Measurements from ENCODE around the gene ARAP3. TPM values are rescaled to one million over a fixed set of nuclear protein-coding genes. Genes with fewer than 3 reads are reported as not detected.
"Not testable (repeated sequence)": the region's sequence is repeated elsewhere in the genome, so short reads cannot be mapped to it uniquely, and the experiment has no call there.

ARAP3 gene
- total and polyA plus RNA-seq, 2 donors: 0.71 to 4.2 TPM

DNA sequence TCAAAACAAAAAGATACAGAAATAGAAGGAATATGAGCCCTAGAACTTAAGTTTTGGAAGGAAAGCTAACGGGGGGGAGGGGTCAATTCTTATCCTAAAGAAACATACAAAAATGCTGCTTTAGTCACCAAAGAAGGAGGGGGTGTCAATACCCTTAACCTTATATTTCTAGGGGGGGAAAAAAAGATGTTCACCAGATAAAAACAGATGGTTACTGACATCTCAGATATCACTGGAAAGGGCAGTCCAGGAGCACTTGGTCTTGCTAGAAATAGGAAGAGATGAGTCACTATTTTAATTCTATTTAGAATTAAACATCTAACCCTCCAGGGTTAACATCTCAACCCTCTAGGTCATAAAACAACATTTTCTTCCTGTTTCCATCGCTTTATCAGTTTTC, 64.9 kb downstream of the ARAP3 start:
- H3K4me3 ChIP-seq (ENCODE audit: low read length in 2 of 2): peak overlapping the region; percentile 75 to 95
- H3K9me3 ChIP-seq (ENCODE audit: control insufficient read depth in 2 of 2, insufficient read depth in 1 of 2, low read length in 1 of 2): no peaks in the 10 kb centered on the region
- H3K27ac ChIP-seq (ENCODE audit: low read depth in 1 of 2, low read length in 1 of 2): peak overlapping the region in 1 of 2 donors; percentile 91
- 69% methylated on average over 2 of the region's 2 CpGs for WGBS
- no peak for DNase-seq (ENCODE audit: low read depth in 6 of 9, low spot score in 9 of 9)
- H3K27me3 ChIP-seq (ENCODE audit: control insufficient read depth in 2 of 2, insufficient read depth in 1 of 2, low read length in 1 of 2): no peaks in the 10 kb centered on the region
- peaks cover 19 to 27% of the 10 kb centered on the region in 2 donors for H3K36me3 ChIP-seq (ENCODE audit: control insufficient read depth in 2 of 2, insufficient read depth in 2 of 2, low read length in 1 of 2)
- H3K4me1 ChIP-seq (ENCODE audit: control insufficient read depth in 2 of 2, insufficient read depth in 2 of 2, low read length in 2 of 2): peaks cover 6 to 27% of the 10 kb centered on the region in 2 donors

DNA sequence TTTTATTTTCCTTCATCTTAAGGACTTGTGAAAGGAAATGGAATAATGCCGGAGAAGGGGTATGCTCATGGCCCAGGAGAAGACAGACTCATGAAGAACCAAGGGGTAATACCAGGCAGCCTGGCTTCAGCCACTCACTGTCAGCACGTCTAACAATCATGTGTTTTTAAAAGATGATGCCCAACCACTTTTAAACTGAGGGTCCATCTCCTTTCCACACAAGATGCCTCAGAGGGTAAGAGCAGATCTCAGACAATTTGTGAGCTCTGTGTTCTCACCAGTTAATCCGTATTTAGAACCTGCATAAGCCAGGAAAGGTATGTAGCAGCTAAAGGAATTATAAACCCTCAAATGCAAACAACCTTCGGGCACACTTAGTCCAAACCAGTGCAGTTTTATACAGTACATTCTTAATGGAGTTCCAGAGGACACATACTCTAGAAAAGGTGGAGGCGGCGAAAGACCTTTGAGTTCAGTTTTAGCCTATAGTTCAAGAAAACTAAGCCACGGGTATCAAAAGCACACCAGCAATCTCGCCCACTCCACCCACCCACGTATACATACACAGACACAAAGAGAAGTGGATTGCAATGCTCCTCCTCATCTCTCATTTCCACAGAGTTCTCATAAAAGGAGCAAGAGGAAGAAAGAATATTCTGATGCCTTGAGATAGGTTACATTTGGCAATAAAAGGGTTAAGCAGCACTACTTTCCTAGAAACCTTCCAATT, 65.9 kb downstream of the ARAP3 start:
- 58% methylated on average over 9 of the region's 9 CpGs for WGBS
- peaks cover 12 to 27% of the 10 kb centered on the region in 2 donors for H3K36me3 ChIP-seq (ENCODE audit: control insufficient read depth in 2 of 2, insufficient read depth in 2 of 2, low read length in 1 of 2)
- peak overlapping the region; percentile 0 to 75 for H3K4me3 ChIP-seq (ENCODE audit: low read length in 2 of 2)
- H3K27ac ChIP-seq (ENCODE audit: low read depth in 1 of 2, low read length in 1 of 2): peak overlapping the region; percentile 52 to 85
- DNase-seq (ENCODE audit: low read depth in 6 of 9, low spot score in 9 of 9): peak in 1 of 9 donors; percentile 34
- peaks cover 6 to 31% of the 10 kb centered on the region in 2 donors for H3K4me1 ChIP-seq (ENCODE audit: control insufficient read depth in 2 of 2, insufficient read depth in 2 of 2, low read length in 2 of 2)
- H3K27me3 ChIP-seq (ENCODE audit: control insufficient read depth in 2 of 2, insufficient read depth in 1 of 2, low read length in 1 of 2): no peaks in the 10 kb centered on the region
- H3K9me3 ChIP-seq (ENCODE audit: control insufficient read depth in 2 of 2, insufficient read depth in 1 of 2, low read length in 1 of 2): no peaks in the 10 kb centered on the region

DNA sequence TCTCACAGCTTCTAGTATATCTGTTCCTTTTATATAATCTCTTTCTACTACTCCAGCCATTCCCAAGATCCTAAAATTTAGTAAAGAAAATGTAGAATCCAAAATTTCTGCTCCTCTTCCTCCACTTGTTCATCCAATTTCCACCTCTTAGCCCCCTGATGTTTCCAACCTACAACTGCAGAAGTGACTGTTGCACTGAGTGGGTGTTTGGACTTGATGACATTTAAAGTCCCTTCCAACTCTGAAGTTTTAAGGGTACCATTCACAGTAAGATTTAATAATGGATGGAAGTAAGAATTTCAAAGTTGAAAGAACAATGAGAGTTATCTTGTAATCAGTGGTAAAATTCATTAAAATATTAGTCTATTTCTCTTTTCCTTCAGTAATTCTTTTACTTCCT, 68.7 kb downstream of the ARAP3 start:
- Histone ChIP-seq H3K36me3 (ENCODE audit: control insufficient read depth in 2 of 2, insufficient read depth in 2 of 2, low read length in 1 of 2) (peaks cover 6 to 12% of the 10 kb centered on the region in 2 donors), H3K27ac (ENCODE audit: low read depth in 1 of 2, low read length in 1 of 2) (no peak overlapping the region), H3K4me3 (ENCODE audit: low read length in 2 of 2) (no peak overlapping the region), H3K9me3 (ENCODE audit: control insufficient read depth in 2 of 2, insufficient read depth in 1 of 2, low read length in 1 of 2) (no peaks in the 10 kb centered on the region), H3K27me3 (ENCODE audit: control insufficient read depth in 2 of 2, insufficient read depth in 1 of 2, low read length in 1 of 2) (no peaks in the 10 kb centered on the region), H3K4me1 (ENCODE audit: control insufficient read depth in 2 of 2, insufficient read depth in 2 of 2, low read length in 2 of 2) (peaks cover 8 to 32% of the 10 kb centered on the region in 2 donors)
- no peak for DNase-seq (ENCODE audit: low read depth in 6 of 9, low spot score in 9 of 9)

DNA sequence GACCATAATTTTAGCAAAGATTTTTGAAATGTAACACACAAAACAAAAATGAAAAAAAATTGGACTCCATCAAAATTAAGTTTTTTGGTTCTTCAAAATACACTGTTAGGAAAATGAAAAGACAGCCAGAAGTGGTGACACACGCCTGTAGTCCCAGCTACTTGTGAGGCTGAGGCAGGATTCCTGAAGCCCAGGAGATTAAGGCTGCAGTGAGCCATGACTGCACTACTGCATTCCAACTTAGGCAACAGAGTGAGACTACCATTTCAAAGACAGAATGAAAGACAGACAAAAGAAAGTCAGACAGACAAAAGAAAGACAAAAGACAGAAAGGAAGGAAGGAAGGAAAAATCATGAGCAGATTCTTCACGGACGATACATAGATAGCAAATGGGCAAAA, 70.7 kb downstream of the ARAP3 start:
- no peak for DNase-seq (ENCODE audit: low read depth in 6 of 9, low spot score in 9 of 9)
- Histone ChIP-seq H3K36me3 (ENCODE audit: control insufficient read depth in 2 of 2, insufficient read depth in 2 of 2, low read length in 1 of 2) (peaks cover 5 to 12% of the 10 kb centered on the region in 2 donors), H3K4me3 (ENCODE audit: low read length in 2 of 2) (no peak overlapping the region), H3K4me1 (ENCODE audit: control insufficient read depth in 2 of 2, insufficient read depth in 2 of 2, low read length in 2 of 2) (peaks cover 9 to 29% of the 10 kb centered on the region in 2 donors), H3K9me3 (ENCODE audit: control insufficient read depth in 2 of 2, insufficient read depth in 1 of 2, low read length in 1 of 2) (no peaks in the 10 kb centered on the region), H3K27ac (ENCODE audit: low read depth in 1 of 2, low read length in 1 of 2) (peak overlapping the region in 1 of 2 donors; percentile 21), H3K27me3 (ENCODE audit: control insufficient read depth in 2 of 2, insufficient read depth in 1 of 2, low read length in 1 of 2) (no peaks in the 10 kb centered on the region)
- WGBS: 91% methylated on average over 3 of the region's 3 CpGs

DNA sequence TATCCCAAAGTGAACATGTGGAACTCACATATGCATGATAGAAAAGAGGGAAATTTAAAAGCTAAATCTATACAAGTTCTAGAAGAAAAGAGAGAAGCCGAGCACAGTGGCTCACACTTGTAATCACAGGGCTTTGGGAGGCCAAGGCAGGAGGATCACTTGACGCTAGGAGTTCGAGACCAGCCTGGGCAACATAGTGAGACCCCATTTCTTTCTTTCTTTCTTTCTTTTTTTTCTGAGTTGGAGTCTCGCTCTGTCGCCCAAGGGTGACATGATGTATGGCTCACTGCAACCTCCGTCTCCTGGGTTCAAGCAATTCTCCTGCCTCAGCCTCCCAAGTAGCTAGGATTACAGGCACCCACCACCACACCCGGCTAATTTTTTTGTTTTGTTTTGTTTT, 72.1 kb downstream of the ARAP3 start:
- H3K4me1 ChIP-seq (ENCODE audit: control insufficient read depth in 2 of 2, insufficient read depth in 2 of 2, low read length in 2 of 2): peaks cover 8 to 29% of the 10 kb centered on the region in 2 donors
- WGBS: over 99% methylated on average over 7 of the region's 7 CpGs

DNA sequence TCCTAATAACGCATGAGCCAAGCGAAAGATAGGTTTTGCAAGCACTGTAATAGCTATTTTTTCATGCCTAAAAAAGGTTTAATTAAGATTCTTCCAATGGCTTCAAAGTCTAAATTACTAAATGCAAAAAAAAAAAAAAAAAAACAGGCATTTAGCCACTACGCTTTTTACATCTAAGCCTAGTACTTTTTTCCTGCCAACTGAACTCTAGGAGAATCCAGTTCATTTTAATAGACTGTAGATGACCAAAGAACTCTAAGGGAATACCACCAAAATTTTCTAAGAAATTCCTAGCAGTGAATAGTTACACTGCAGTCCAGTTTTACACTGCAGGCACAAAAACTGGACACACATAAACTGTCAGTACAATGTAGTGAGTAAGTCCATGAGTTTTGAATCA, 73.0 kb downstream of the ARAP3 start:
- H3K27ac ChIP-seq (ENCODE audit: low read depth in 1 of 2, low read length in 1 of 2): peak overlapping the region in 1 of 2 donors; percentile 59
- H3K4me1 ChIP-seq (ENCODE audit: control insufficient read depth in 2 of 2, insufficient read depth in 2 of 2, low read length in 2 of 2): peaks cover 10 to 36% of the 10 kb centered on the region in 2 donors
- DNase-seq (ENCODE audit: low read depth in 6 of 9, low spot score in 9 of 9): no peak

More for the DNA sequence above, 72.1 kb downstream of the ARAP3 start:
- H3K27ac ChIP-seq (ENCODE audit: low read depth in 1 of 2, low read length in 1 of 2); H3K27me3 ChIP-seq (ENCODE audit: control insufficient read depth in 2 of 2, insufficient read depth in 1 of 2, low read length in 1 of 2); H3K4me3 ChIP-seq (ENCODE audit: low read length in 2 of 2); H3K9me3 ChIP-seq (ENCODE audit: control insufficient read depth in 2 of 2, insufficient read depth in 1 of 2, low read length in 1 of 2); DNase-seq (ENCODE audit: low read depth in 6 of 9, low spot score in 9 of 9): not testable (repeated sequence)
- H3K36me3 ChIP-seq (ENCODE audit: control insufficient read depth in 2 of 2, insufficient read depth in 2 of 2, low read length in 1 of 2): peaks cover 0 to 12% of the 10 kb centered on the region in 2 donors

DNA sequence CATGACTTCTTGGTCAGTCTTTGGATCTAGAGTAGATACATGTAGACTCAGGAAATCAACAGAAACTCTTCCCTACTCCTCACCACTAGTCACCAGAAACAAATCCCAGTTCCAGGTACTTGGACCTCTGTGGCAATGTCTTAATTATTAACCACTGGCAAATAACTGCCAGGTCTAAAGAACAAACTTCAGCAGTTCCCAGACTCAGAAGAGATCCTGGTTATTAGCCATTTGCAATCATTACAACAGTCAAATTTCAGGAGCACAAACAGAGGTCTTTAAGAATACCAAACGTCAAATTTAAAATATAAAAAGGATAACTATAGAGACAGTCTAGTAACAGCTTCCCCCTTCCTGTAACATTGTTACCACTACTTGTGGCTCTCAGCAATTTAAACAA, 73.5 kb downstream of the ARAP3 start:
- peak overlapping the region; percentile 46 to 59 for H3K27ac ChIP-seq (ENCODE audit: low read depth in 1 of 2, low read length in 1 of 2)
- DNase-seq (ENCODE audit: low read depth in 6 of 9, low spot score in 9 of 9): peak in 1 of 9 donors; percentile 28

More for the DNA sequence above, 73.0 kb downstream of the ARAP3 start:
- H3K27me3 ChIP-seq (ENCODE audit: control insufficient read depth in 2 of 2, insufficient read depth in 1 of 2, low read length in 1 of 2): no peaks in the 10 kb centered on the region
- H3K4me3 ChIP-seq (ENCODE audit: low read length in 2 of 2): no peak overlapping the region
- no peaks in the 10 kb centered on the region for H3K9me3 ChIP-seq (ENCODE audit: control insufficient read depth in 2 of 2, insufficient read depth in 1 of 2, low read length in 1 of 2)
- WGBS: 95% methylated on average over 3 of the region's 3 CpGs
- peaks cover 0 to 12% of the 10 kb centered on the region in 2 donors for H3K36me3 ChIP-seq (ENCODE audit: control insufficient read depth in 2 of 2, insufficient read depth in 2 of 2, low read length in 1 of 2)

DNA sequence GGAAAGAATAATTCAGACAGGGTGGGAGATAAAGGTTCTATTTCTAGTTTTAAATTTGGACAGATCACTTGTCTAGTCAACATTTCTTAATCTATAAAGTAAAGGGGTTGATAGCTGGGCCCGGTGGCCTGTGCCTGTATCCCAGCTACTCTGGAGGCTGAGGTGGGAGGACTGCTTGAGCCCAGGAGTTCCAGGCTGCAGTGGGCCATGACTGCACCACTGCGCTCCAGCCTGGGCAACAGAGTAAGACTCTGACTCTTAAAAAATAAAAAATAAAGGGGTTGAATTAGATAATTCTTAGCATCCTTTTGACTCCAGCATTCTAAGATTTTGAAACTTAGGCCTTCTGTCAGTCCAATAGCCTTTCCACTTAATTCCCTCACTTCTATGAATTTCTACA, 74.0 kb downstream of the ARAP3 start:
- peaks cover 0 to 12% of the 10 kb centered on the region in 2 donors for H3K36me3 ChIP-seq (ENCODE audit: control insufficient read depth in 2 of 2, insufficient read depth in 2 of 2, low read length in 1 of 2)
- peaks cover 16 to 41% of the 10 kb centered on the region in 2 donors for H3K4me1 ChIP-seq (ENCODE audit: control insufficient read depth in 2 of 2, insufficient read depth in 2 of 2, low read length in 2 of 2)
- DNase-seq (ENCODE audit: low read depth in 6 of 9, low spot score in 9 of 9): no peak
- H3K27ac ChIP-seq (ENCODE audit: low read depth in 1 of 2, low read length in 1 of 2): peak overlapping the region; percentile 59 to 74
- H3K9me3 ChIP-seq (ENCODE audit: control insufficient read depth in 2 of 2, insufficient read depth in 1 of 2, low read length in 1 of 2): no peaks in the 10 kb centered on the region
- no peak overlapping the region for H3K4me3 ChIP-seq (ENCODE audit: low read length in 2 of 2)
- H3K27me3 ChIP-seq (ENCODE audit: control insufficient read depth in 2 of 2, insufficient read depth in 1 of 2, low read length in 1 of 2): no peaks in the 10 kb centered on the region
- WGBS: 97% methylated on average over 2 of the region's 2 CpGs

More for the DNA sequence above, 73.5 kb downstream of the ARAP3 start:
- no peak overlapping the region for H3K4me3 ChIP-seq (ENCODE audit: low read length in 2 of 2)
- H3K36me3 ChIP-seq (ENCODE audit: control insufficient read depth in 2 of 2, insufficient read depth in 2 of 2, low read length in 1 of 2): peaks cover 0 to 12% of the 10 kb centered on the region in 2 donors
- WGBS: 18% methylated on average over 1 of the region's 1 CpG
- H3K9me3 ChIP-seq (ENCODE audit: control insufficient read depth in 2 of 2, insufficient read depth in 1 of 2, low read length in 1 of 2): no peaks in the 10 kb centered on the region
- no peaks in the 10 kb centered on the region for H3K27me3 ChIP-seq (ENCODE audit: control insufficient read depth in 2 of 2, insufficient read depth in 1 of 2, low read length in 1 of 2)
- peaks cover 15 to 38% of the 10 kb centered on the region in 2 donors for H3K4me1 ChIP-seq (ENCODE audit: control insufficient read depth in 2 of 2, insufficient read depth in 2 of 2, low read length in 2 of 2)

DNA sequence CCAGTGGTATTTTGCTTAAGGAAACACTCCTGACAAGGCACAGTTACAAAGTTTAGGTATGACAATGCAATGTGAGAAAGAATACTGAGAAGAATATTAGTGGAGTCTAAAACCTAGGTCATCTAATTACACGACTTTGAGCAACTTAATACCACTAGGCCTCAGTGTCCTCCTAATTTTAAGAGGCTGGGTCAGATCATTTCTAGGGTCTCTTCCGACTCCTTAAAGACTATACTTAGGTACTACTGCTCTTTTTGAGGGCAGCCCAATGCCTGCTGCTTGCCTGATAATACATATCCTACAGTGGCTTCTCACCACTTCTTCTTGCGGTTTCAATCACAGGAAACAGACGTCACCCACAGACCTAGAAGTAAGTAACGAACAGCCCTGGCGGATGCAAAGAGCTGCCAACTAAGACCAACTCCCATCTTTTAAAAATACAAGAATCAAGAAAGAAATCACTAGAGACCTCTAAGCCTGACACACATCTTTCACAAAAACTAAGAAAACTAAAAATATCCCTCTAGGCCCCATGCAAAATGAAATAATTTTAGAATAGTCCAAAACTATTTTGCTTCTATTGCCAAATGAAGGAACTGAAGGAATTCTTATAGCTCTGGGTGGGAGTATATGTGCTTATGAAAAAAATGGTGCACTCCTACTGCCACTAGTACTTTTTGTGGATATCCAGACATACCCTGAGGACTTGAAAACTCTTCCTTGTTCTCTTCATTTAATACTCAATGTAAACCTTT, 76.3 kb downstream of the ARAP3 start:
- peaks cover 25 to 44% of the 10 kb centered on the region in 2 donors for H3K4me1 ChIP-seq (ENCODE audit: control insufficient read depth in 2 of 2, insufficient read depth in 2 of 2, low read length in 2 of 2)

More for the DNA sequence above, 76.3 kb downstream of the ARAP3 start:
- Histone ChIP-seq H3K9me3 (ENCODE audit: control insufficient read depth in 2 of 2, insufficient read depth in 1 of 2, low read length in 1 of 2) (no peaks in the 10 kb centered on the region), H3K27me3 (ENCODE audit: control insufficient read depth in 2 of 2, insufficient read depth in 1 of 2, low read length in 1 of 2) (no peaks in the 10 kb centered on the region), H3K36me3 (ENCODE audit: control insufficient read depth in 2 of 2, insufficient read depth in 2 of 2, low read length in 1 of 2) (no peaks in the 10 kb centered on the region), H3K4me3 (ENCODE audit: low read length in 2 of 2) (peak overlapping the region in 1 of 2 donors; percentile 35), H3K27ac (ENCODE audit: low read depth in 1 of 2, low read length in 1 of 2) (peak overlapping the region; percentile 86 to 95)
- WGBS: 3% methylated on average over 6 of the region's 6 CpGs
- peak; percentile 59 to 95 (median 85) for DNase-seq (ENCODE audit: low read depth in 6 of 9, low spot score in 9 of 9)

All from thymus (tissue), 11 donors.